Astrocyte of the cerebellum (primary cell): ENCODE data around the gene KLHDC10.

Source experiments
- DNase-seq: peaks from one replicate; pipeline ENCODE4 v3.0.0-alpha.2; 2011; ENCODE audit warnings: low read depth
- H3K4me3 ChIP-seq: 2 replicates; pipeline ENCODE4 v1.5.1; 2011; ENCODE audit warnings: mild to moderate bottlenecking, low read depth, low read length, moderate library complexity
- in situ Hi-C: cut with HindIII; loops from 2 replicates; pipeline ENCODE4 v1.10.0; 2017; ENCODE audit warnings: low sequenced_read_pairs
- TF ChIP-seq, protein P1 (sequence below): IDR thresholded peaks from 2 replicates; pipeline ENCODE4 v1.5.1; 2012; ENCODE audit warnings: low read length, low read depth, moderate library complexity, mild to moderate bottlenecking; ENCODE audit errors: missing control alignments

Gene KLHDC10

GRCh38 chr7:130069978-130070860, at the start of gene KLHDC10:
Gene KLHDC10 (plus strand): TSS chr7:130070534. CDS start chr7:130070644, 110 bp downstream.
- in situ Hi-C loops = loop anchor here (25.0 kb wide), 1 partner anchor 667 kb away; the partner anchor contains the start of gene KLF14
- peak; percentile 99 for DNase-seq
- peak within 1 kb of the TSS; percentile 53 for H3K4me3 ChIP-seq
- TF ChIP-seq, protein P1, sequence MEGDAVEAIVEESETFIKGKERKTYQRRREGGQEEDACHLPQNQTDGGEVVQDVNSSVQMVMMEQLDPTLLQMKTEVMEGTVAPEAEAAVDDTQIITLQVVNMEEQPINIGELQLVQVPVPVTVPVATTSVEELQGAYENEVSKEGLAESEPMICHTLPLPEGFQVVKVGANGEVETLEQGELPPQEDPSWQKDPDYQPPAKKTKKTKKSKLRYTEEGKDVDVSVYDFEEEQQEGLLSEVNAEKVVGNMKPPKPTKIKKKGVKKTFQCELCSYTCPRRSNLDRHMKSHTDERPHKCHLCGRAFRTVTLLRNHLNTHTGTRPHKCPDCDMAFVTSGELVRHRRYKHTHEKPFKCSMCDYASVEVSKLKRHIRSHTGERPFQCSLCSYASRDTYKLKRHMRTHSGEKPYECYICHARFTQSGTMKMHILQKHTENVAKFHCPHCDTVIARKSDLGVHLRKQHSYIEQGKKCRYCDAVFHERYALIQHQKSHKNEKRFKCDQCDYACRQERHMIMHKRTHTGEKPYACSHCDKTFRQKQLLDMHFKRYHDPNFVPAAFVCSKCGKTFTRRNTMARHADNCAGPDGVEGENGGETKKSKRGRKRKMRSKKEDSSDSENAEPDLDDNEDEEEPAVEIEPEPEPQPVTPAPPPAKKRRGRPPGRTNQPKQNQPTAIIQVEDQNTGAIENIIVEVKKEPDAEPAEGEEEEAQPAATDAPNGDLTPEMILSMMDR = no peak

GRCh38 chr7:130021105-130021834, 49.1 kb upstream of the KLHDC10 start:
- no peak for DNase-seq
- in situ Hi-C loops = loop anchor here (25.0 kb wide), 1 partner anchor 334 kb away; no protein-coding TSS in a partner anchor
- no peak overlapping the region for H3K4me3 ChIP-seq
- TF ChIP-seq, protein P1 = no peak

DNA sequence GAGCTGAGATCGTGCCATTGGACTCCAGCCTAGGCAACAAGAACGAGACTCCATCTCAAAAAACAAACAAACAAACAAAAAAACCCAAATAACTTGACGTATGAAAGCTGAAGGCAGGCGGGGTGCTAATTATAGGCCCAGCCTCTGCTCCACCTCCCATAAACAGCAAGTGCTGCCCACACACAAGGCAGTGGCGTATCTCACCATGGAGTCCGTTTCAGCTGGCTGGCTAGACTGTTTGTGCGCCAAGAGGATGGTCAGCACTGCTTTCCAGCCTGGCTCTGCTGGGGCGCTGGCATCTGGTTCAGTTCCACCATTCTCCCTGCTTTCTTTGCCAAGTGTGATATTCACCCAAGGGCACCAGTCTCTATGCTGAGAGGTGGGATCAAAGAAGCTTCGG, 48.2 kb upstream of the KLHDC10 start:
- no peak overlapping the region for H3K4me3 ChIP-seq
- TF ChIP-seq, protein P1 = no peak
- no peak for DNase-seq
- in situ Hi-C loops = loop anchor here (25.0 kb wide), 1 partner anchor 335 kb away; no protein-coding TSS in a partner anchor

DNA sequence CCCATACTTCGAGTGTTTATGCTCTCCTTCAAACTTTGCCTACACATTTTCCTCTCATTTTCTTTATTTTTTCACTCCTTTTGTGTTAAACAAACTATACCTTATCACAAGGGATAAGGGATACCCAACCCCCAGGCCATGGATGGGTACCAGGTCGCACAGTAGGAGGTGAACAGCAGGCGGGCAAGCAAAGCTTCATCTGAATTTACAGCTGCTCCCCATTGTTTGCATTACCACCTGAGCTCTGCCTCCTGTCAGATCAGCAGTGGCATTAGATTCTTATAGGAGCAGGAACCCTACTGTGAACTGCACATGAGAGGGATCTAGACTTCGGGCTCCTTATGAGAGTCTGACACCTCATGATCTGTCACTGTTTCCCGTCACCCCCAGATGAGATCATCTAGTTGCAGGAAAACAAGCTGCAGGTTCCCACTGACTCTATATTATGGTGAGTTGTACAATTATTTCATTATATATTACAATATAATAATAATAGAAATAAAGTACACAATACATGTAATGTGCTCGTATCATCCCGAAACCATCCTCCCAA, 47.6 kb upstream of the KLHDC10 start:
- TF ChIP-seq, protein P1 = no peak
- in situ Hi-C loops = loop anchor here (25.0 kb wide), 1 partner anchor 335 kb away; no protein-coding TSS in a partner anchor
- DNase-seq = no peak
- no peak overlapping the region for H3K4me3 ChIP-seq

DNA sequence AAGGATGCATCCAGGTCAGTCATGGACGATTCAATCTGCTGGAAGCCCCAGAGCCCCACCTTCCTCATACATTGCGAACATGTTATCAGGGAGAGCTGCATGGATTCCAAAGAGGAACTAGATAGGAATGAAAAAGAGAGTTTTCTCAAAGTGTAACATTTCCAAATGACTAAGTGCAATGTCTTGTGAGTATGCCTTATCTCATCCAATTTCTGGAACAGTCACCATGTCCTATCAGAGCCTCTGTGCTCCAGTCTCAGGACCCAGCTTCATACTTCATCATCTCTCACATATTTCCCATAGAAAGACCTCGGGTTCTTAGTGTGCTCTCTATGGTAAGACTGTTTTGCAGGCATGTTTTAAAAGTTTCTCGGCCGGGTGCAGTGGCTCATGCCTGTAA, 45.9 kb upstream of the KLHDC10 start:
- TF ChIP-seq, protein P1 = no peak
- H3K4me3 ChIP-seq = no peak overlapping the region
- in situ Hi-C loops = loop anchor here (25.0 kb wide), 1 partner anchor 337 kb away; no protein-coding TSS in a partner anchor
- no peak for DNase-seq

DNA sequence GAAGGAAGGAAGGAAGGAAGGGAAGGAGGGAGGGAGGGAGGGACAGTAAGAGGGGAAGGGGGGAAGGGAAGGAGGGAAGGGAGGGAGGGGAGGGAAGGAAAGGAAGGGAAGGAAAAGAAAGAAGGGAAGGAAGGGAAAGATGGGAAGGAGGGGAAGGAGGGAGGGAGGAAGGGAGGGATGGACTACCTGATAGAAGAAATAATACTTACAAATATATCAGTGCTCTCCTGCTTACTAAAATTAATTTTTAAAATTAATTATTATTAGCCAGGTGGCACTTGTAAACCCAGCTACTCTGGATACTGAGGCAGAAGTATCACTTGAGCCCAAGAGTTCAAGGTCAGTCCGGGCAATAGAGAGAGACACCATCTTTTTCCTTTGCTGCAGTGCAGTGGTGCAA, 37.6 kb upstream of the KLHDC10 start:
- no peak for DNase-seq
- TF ChIP-seq, protein P1 = no peak
- no peak overlapping the region for H3K4me3 ChIP-seq
- in situ Hi-C loops = no loop called here
